ENCODE results near the gene TPI1. TPM values are rescaled to one million over a fixed set of nuclear protein-coding genes. Genes with fewer than 3 reads are reported as not detected.

TPI1 gene
- total RNA-seq, 1 donor from 2014 or later = 722 TPM

- Histone ChIP-seq H4K20me1 (ENCODE audit: insufficient read depth, low read length) (no peaks in the 10 kb centered on the region), H3K4me2 (ENCODE audit: low read length) (no peak overlapping the region), H3K36me3 (ENCODE audit: insufficient read depth, low read length) (no peaks in the 10 kb centered on the region), H3K4me3 (ENCODE audit: insufficient read depth, low read depth, low read length) (no peak overlapping the region), H2AFZ (ENCODE audit: low read depth, low read length) (no peak overlapping the region), H3K9ac (ENCODE audit: low read length) (no peak overlapping the region), H3K27me3 (ENCODE audit: insufficient read depth, low read length) (no peaks in the 10 kb centered on the region), H3K9me3 (ENCODE audit: insufficient read depth, low read depth, low read length) (no peaks in the 10 kb centered on the region), H3K27ac (ENCODE audit: low read depth, low read length) (no peak overlapping the region), H3K4me1 (ENCODE audit: insufficient read depth, low read length) (peaks cover 9% of the 10 kb centered on the region), H3K79me2 (ENCODE audit: insufficient read depth, low read length) (no peaks in the 10 kb centered on the region)
- no peaks in the 10 kb centered on the region for H3K36me3 Mint-ChIP-seq (ENCODE audit: low read depth, unreplicated experiment)
- DNase-seq (ENCODE audit: low read depth) (no peak), FAIRE-seq (no peak)
- no peak overlapping the region for H3K27ac Mint-ChIP-seq (ENCODE audit: unreplicated experiment)
- no peak for TF ChIP-seq EZH2 (IDR thresholded peaks at IDR 0.05; ENCODE audit: insufficient read depth, low read length)
- TF ChIP-seq, protein P1, sequence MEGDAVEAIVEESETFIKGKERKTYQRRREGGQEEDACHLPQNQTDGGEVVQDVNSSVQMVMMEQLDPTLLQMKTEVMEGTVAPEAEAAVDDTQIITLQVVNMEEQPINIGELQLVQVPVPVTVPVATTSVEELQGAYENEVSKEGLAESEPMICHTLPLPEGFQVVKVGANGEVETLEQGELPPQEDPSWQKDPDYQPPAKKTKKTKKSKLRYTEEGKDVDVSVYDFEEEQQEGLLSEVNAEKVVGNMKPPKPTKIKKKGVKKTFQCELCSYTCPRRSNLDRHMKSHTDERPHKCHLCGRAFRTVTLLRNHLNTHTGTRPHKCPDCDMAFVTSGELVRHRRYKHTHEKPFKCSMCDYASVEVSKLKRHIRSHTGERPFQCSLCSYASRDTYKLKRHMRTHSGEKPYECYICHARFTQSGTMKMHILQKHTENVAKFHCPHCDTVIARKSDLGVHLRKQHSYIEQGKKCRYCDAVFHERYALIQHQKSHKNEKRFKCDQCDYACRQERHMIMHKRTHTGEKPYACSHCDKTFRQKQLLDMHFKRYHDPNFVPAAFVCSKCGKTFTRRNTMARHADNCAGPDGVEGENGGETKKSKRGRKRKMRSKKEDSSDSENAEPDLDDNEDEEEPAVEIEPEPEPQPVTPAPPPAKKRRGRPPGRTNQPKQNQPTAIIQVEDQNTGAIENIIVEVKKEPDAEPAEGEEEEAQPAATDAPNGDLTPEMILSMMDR (IDR thresholded peaks at IDR 0.05; ENCODE audit: insufficient read depth, low read depth, low read length) = no peak
- H3K27me3 Mint-ChIP-seq (ENCODE audit: low read depth, unreplicated experiment) = peaks cover 19% of the 10 kb centered on the region
- H3K9me3 Mint-ChIP-seq (ENCODE audit: unreplicated experiment) = no peaks in the 10 kb centered on the region
- H3K4me3 Mint-ChIP-seq (ENCODE audit: unreplicated experiment) = no peak overlapping the region
- peaks cover 19% of the 10 kb centered on the region for H3K4me1 Mint-ChIP-seq (ENCODE audit: low read depth, unreplicated experiment)
Observed at GRCh38 chr12:6818222-6818621, 49.1 kb upstream of the TPI1 start.

GRCh38 chr12:6818645-6819044 is 48.7 kb upstream of the TPI1 start:
- no peak overlapping the region for H3K4me2 ChIP-seq (ENCODE audit: low read length)
- no peaks in the 10 kb centered on the region for H4K20me1 ChIP-seq (ENCODE audit: insufficient read depth, low read length)
- no peak for FAIRE-seq
- H3K27me3 Mint-ChIP-seq (ENCODE audit: low read depth, unreplicated experiment) = peaks cover 19% of the 10 kb centered on the region
- H3K4me1 ChIP-seq (ENCODE audit: insufficient read depth, low read length) = peaks cover 9% of the 10 kb centered on the region
- no peak overlapping the region for H3K4me3 ChIP-seq (ENCODE audit: insufficient read depth, low read depth, low read length)
- DNase-seq (ENCODE audit: low read depth) = no peak
- H3K79me2 ChIP-seq (ENCODE audit: insufficient read depth, low read length) = no peaks in the 10 kb centered on the region
- H3K36me3 Mint-ChIP-seq (ENCODE audit: low read depth, unreplicated experiment) = no peaks in the 10 kb centered on the region
- H3K27me3 ChIP-seq (ENCODE audit: insufficient read depth, low read length) = no peaks in the 10 kb centered on the region
- no peaks in the 10 kb centered on the region for H3K36me3 ChIP-seq (ENCODE audit: insufficient read depth, low read length)
- no peak overlapping the region for H3K27ac ChIP-seq (ENCODE audit: low read depth, low read length)
- H2AFZ ChIP-seq (ENCODE audit: low read depth, low read length) = no peak overlapping the region
- H3K9me3 Mint-ChIP-seq (ENCODE audit: unreplicated experiment) = no peaks in the 10 kb centered on the region
- no peak for TF ChIP-seq EZH2 (IDR thresholded peaks at IDR 0.05; ENCODE audit: insufficient read depth, low read length)
- TF ChIP-seq, protein P1 (IDR thresholded peaks at IDR 0.05; ENCODE audit: insufficient read depth, low read depth, low read length) = no peak
- peak overlapping the region; percentile 50 for H3K4me3 Mint-ChIP-seq (ENCODE audit: unreplicated experiment)
- H3K4me1 Mint-ChIP-seq (ENCODE audit: low read depth, unreplicated experiment) = peaks cover 19% of the 10 kb centered on the region
- no peak overlapping the region for H3K27ac Mint-ChIP-seq (ENCODE audit: unreplicated experiment)
- H3K9ac ChIP-seq (ENCODE audit: low read length) = no peak overlapping the region
- H3K9me3 ChIP-seq (ENCODE audit: insufficient read depth, low read depth, low read length) = no peaks in the 10 kb centered on the region

DNA sequence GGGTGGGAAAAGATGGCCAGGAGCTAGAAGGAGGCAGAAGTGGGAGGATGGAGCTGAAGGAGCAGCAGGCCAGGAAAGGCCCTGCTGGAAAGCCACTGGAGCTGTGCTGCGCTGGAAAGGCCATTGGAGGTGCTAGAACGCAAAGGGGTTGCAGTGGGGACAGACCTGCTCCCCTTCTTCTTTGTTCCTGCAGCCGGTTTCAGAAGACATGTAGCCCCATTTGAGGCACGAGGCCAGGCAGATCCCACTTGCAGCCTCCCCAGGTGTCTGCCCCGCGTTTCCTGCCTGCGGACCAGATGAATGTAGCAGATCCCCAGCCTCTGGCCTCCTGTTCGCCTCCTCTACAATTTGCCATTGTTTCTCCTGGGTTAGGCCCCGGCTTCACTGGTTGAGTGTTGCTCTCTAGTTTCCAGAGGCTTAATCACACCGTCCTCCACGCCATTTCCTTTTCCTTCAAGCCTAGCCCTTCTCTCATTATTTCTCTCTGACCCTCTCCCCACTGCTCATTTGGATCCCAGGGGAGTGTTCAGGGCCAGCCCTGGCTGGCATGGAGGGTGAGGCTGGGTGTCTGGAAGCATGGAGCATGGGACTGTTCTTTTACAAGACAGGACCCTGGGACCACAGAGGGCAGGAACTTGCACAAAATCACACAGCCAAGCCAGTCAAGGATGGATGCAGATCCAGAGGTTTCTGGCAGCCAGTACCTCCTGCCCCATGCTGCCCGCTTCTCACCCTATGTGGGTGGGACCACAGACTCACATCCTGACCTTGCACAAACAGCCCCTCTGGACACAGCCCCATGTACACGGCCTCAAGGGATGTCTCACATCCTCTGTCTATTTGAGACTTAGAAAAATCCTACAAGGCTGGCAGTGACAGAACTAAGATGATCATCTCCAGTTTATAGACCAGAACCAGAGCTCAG is 48.0 kb upstream of the TPI1 start:
- no peaks in the 10 kb centered on the region for H3K9me3 Mint-ChIP-seq (ENCODE audit: unreplicated experiment)
- H3K27me3 Mint-ChIP-seq (ENCODE audit: low read depth, unreplicated experiment) = peaks cover 16% of the 10 kb centered on the region
- H3K27ac Mint-ChIP-seq (ENCODE audit: unreplicated experiment) = no peak overlapping the region
- no peaks in the 10 kb centered on the region for H3K9me3 ChIP-seq (ENCODE audit: insufficient read depth, low read depth, low read length)
- no peaks in the 10 kb centered on the region for H3K79me2 ChIP-seq (ENCODE audit: insufficient read depth, low read length)
- no peaks in the 10 kb centered on the region for H3K27me3 ChIP-seq (ENCODE audit: insufficient read depth, low read length)
- no peak overlapping the region for H3K4me2 ChIP-seq (ENCODE audit: low read length)
- H3K4me3 ChIP-seq (ENCODE audit: insufficient read depth, low read depth, low read length) = no peak overlapping the region
- FAIRE-seq = no peak
- no peak overlapping the region for H2AFZ ChIP-seq (ENCODE audit: low read depth, low read length)
- H3K9ac ChIP-seq (ENCODE audit: low read length) = no peak overlapping the region
- peaks cover 9% of the 10 kb centered on the region for H3K4me1 ChIP-seq (ENCODE audit: insufficient read depth, low read length)
- no peak for DNase-seq (ENCODE audit: low read depth)
- H3K4me3 Mint-ChIP-seq (ENCODE audit: unreplicated experiment) = peak overlapping the region; percentile 11
- H3K4me1 Mint-ChIP-seq (ENCODE audit: low read depth, unreplicated experiment) = peaks cover 19% of the 10 kb centered on the region
- H3K27ac ChIP-seq (ENCODE audit: low read depth, low read length) = no peak overlapping the region
- H3K36me3 ChIP-seq (ENCODE audit: insufficient read depth, low read length) = no peaks in the 10 kb centered on the region
- peaks cover 2% of the 10 kb centered on the region for H3K36me3 Mint-ChIP-seq (ENCODE audit: low read depth, unreplicated experiment)
- TF ChIP-seq EZH2 (IDR thresholded peaks at IDR 0.05; ENCODE audit: insufficient read depth, low read length) = no peak
- TF ChIP-seq, protein P1 (IDR thresholded peaks at IDR 0.05; ENCODE audit: insufficient read depth, low read depth, low read length) = no peak
- no peaks in the 10 kb centered on the region for H4K20me1 ChIP-seq (ENCODE audit: insufficient read depth, low read length)

Measured in astrocyte (in vitro differentiated cells and primary cell).